OCI-LY7 (cell line): ENCODE data around the gene ALDH1A2. TPM values are rescaled to one million over a fixed set of nuclear protein-coding genes. Genes with fewer than 3 reads are reported as not detected.
"Not testable (repeated sequence)": the region's sequence is repeated elsewhere in the genome, so short reads cannot be mapped to it uniquely, and the experiment has no call there.

Experiments
- BruUV-seq: library from RNA; stranded (reverse); fragments of 400-500 nt; replicated peaks from 2 replicates; lab custom pipeline; 2021; lab: Mats Ljungman, UMichigan
- CTCF ChIA-PET: fragments of 300-600 bp; sonication (Branson Sonifier 250); formaldehyde crosslinking; loops from one replicate; lab custom pipeline; 2022; ENCODE audit warnings: antibody characterized with exemption; ENCODE audit not compliant: unreplicated experiment; lab: Charles Lee
- POLR2A ChIA-PET: fragments of 300-600 bp; sonication (Branson Sonifier 250); formaldehyde crosslinking; loops from one replicate; lab custom pipeline; 2022; ENCODE audit warnings: antibody characterized with exemption; lab: Charles Lee
- DNase-seq: peaks from one replicate; pipeline ENCODE4 v3.0.0-alpha.2; 2015; ENCODE audit warnings: low spot score
- H2AFZ ChIP-seq: fragments of 200-600 bp; sonication (generic), shearing (Covaris generic); 2 replicates; pipeline ENCODE4 v1.6.1; 2014; ENCODE audit warnings: mild to moderate bottlenecking, antibody characterized with exemption, low read length, moderate library complexity
- H3K27ac ChIP-seq: fragments of 200-600 bp; sonication (generic); 2 replicates; pipeline ENCODE4 v1.5.1; 2014; ENCODE audit warnings: mixed run types, low read depth, mild to moderate bottlenecking, moderate library complexity, low read length, inconsistent platforms; ENCODE audit not compliant: poor library complexity, severe bottlenecking
- H3K36me3 ChIP-seq: fragments of 200-600 bp; sonication (generic); 2 replicates; pipeline ENCODE4 v1.6.1; 2014; ENCODE audit warnings: mild to moderate bottlenecking, antibody characterized with exemption, low read length, moderate library complexity, mixed read lengths; ENCODE audit not compliant: insufficient read depth
- H3K4me1 ChIP-seq: fragments of 200-600 bp; sonication (generic); 2 replicates; pipeline ENCODE4 v1.5.1; 2014; ENCODE audit warnings: mild to moderate bottlenecking, low read length; ENCODE audit not compliant: insufficient read depth, poor library complexity, severe bottlenecking
- H3K4me2 ChIP-seq: fragments of 200-600 bp; sonication (generic); 2 replicates; pipeline ENCODE4 v1.6.1; 2014; ENCODE audit warnings: mild to moderate bottlenecking, low read length
- H3K4me3 ChIP-seq: fragments of 200-600 bp; sonication (generic); 2 replicates; pipeline ENCODE4 v1.5.1; 2014; ENCODE audit warnings: mild to moderate bottlenecking, low read depth, low read length; ENCODE audit not compliant: poor library complexity, severe bottlenecking
- H3K79me2 ChIP-seq: fragments of 200-600 bp; sonication (generic); 2 replicates; pipeline ENCODE4 v1.6.1; 2016; ENCODE audit warnings: low read depth, mild to moderate bottlenecking, low read length, moderate library complexity, mixed read lengths; ENCODE audit not compliant: insufficient read depth
- H3K9me2 ChIP-seq: fragments of 200-600 bp; sonication (generic); 2 replicates; pipeline ENCODE4 v1.6.1; 2016; ENCODE audit warnings: mild to moderate bottlenecking, low read length, mixed read lengths; ENCODE audit not compliant: insufficient read depth
- H3K9me3 ChIP-seq: fragments of 200-600 bp; sonication (generic); 2 replicates; pipeline ENCODE4 v1.6.1; 2014; ENCODE audit warnings: mild to moderate bottlenecking, mixed run types, low read length, mixed read lengths
- H4K20me1 ChIP-seq: fragments of 200-600 bp; sonication (generic); 2 replicates; pipeline ENCODE4 v1.6.1; 2014; ENCODE audit warnings: mild to moderate bottlenecking, antibody characterized with exemption, low read length, moderate library complexity, mixed read lengths; ENCODE audit not compliant: insufficient read depth
- CTCF ChIP-seq: fragments of 200-600 bp; sonication (generic); conservative IDR thresholded peaks from 2 replicates; pipeline ENCODE4 v1.5.1; 2014; ENCODE audit warnings: mild to moderate bottlenecking, antibody characterized with exemption, low read length, moderate library complexity, mixed read lengths
- EZH2phosphoT487 ChIP-seq: fragments of 200-600 bp; sonication (generic); IDR thresholded peaks from 2 replicates; pipeline ENCODE4 v1.6.1; 2018; ENCODE audit warnings: low read depth, borderline replicate concordance, mild to moderate bottlenecking, mixed run types, antibody characterized with exemption, low read length, moderate library complexity, mixed read lengths
- intact Hi-C: fragments of 100-400 bp; cut with micrococcal nuclease; formaldehyde crosslinking; loops from one replicate; pipeline ENCODE4 v1.10.0; 2022; ENCODE audit not compliant: unreplicated experiment
- total RNA-seq, 2 experiments: library from RNA; depleted of rRNA in 1 of 2; stranded (reverse); fragments of >200 nt in 1 of 2; shearing (Covaris generic) in 1 of 2; gene quantifications; 2 replicates each; pipeline ENCODE4 v1.2.3, GENCODE V29; 2014 to 2022

Gene ALDH1A2
- total RNA-seq, 2 experiments from 2014 or later = not detected

- CTCF ChIA-PET = no interaction called here
- H3K4me3 ChIP-seq = no peak overlapping the region
- POLR2A ChIA-PET = interaction anchor here (1.0 to 1.3 kb wide), 2 partner anchors 14 to 25 kb away, joined by 3 read pairs; no protein-coding TSS in a partner anchor
- BruUV-seq = no TSS peak
- no peak for DNase-seq
- H3K4me2 ChIP-seq = no peak overlapping the region
- H3K9me3 ChIP-seq = no peaks in the 10 kb centered on the region
- H4K20me1 ChIP-seq = no peaks in the 10 kb centered on the region
- intact Hi-C loops = no loop called here
- H2AFZ ChIP-seq = no peak overlapping the region
- H3K79me2 ChIP-seq = no peaks in the 10 kb centered on the region
- H3K27ac ChIP-seq = no peak overlapping the region
- no peaks in the 10 kb centered on the region for H3K9me2 ChIP-seq
- no peaks in the 10 kb centered on the region for H3K36me3 ChIP-seq
- TF ChIP-seq CTCF (no peak), EZH2phosphoT487 (no peak)
- no peaks in the 10 kb centered on the region for H3K4me1 ChIP-seq
These were observed 54.5 kb downstream of the ALDH1A2 start for GRCh38 chr15:58010983-58011382.

DNA sequence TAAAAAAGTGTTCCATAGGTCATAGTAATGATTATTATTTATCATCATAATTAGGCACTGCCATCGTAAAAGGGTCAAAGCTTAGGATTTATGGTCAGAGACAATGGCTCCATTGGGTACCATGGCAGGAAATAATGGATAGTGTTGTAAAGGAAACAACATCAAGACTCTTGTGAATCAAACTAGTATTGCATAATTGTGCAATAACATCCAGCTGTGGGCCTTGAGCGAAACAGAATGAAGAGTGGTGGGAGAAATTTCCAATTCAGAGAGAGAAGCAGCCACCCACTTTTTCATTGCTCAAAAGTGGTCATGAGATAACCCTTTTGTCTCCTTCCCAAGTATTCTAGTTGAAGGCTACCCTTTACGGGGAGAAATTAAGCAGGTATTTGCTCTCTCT, 61.7 kb downstream of the ALDH1A2 start:
- no peak overlapping the region for H3K4me2 ChIP-seq
- no peaks in the 10 kb centered on the region for H3K4me1 ChIP-seq
- H3K9me2 ChIP-seq = no peaks in the 10 kb centered on the region
- POLR2A ChIA-PET = no interaction called here
- BruUV-seq = no TSS peak
- no peak overlapping the region for H3K4me3 ChIP-seq
- CTCF ChIA-PET = no interaction called here
- H3K36me3 ChIP-seq = no peaks in the 10 kb centered on the region
- H4K20me1 ChIP-seq = no peaks in the 10 kb centered on the region
- H3K9me3 ChIP-seq = no peaks in the 10 kb centered on the region
- no peak for DNase-seq
- no peak overlapping the region for H2AFZ ChIP-seq
- no peak overlapping the region for H3K27ac ChIP-seq
- no peaks in the 10 kb centered on the region for H3K79me2 ChIP-seq
- intact Hi-C loops = no loop called here
- no peak for TF ChIP-seq CTCF
- no peak for TF ChIP-seq EZH2phosphoT487

DNA sequence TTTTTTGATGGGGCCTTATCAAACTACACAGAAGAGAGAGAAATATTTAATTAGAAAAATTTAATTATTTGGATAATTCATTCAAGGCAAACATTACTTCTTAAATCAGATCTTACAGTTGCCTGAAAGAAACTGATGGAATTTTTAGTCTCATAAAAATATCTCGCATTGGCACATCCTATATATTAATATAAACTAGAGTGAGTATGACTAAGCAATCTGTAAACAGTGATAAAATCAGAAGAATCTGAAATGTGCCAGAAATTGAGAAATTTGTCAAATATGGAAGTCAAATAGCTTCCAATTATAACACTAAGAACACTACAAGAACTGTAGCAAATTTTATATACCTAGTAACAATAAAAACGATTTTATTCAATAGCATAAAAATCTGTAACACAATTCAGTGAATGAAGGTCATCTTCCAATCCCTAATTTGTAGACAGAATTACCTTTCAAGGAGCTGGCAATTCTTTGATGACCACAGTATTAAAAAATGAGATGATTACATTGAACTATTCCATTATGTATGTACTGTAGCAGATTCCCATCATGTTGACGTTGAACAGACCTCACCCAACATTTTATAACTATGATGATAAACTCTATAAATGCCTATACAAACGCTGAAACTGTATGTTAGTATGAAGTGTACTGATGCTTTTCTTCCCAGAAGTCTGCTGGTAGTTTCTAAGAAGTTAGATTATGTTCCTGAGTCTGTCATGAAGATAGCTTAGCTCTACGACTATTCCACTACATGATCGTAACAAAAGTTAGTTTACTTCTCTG, 63.0 kb downstream of the ALDH1A2 start:
- no peak for DNase-seq
- Histone ChIP-seq H4K20me1 (no peaks in the 10 kb centered on the region), H3K27ac (no peak overlapping the region), H3K4me3 (no peak overlapping the region), H3K9me2 (no peaks in the 10 kb centered on the region), H3K4me1 (no peaks in the 10 kb centered on the region), H3K79me2 (no peaks in the 10 kb centered on the region), H3K9me3 (no peaks in the 10 kb centered on the region), H3K36me3 (no peaks in the 10 kb centered on the region), H3K4me2 (no peak overlapping the region), H2AFZ (no peak overlapping the region)
- ChIA-PET CTCF (no interaction called here), POLR2A (interaction anchor here (1.1 kb wide), 1 partner anchor 9 kb away, joined by 5 read pairs; no protein-coding TSS in a partner anchor)
- no TSS peak for BruUV-seq
- TF ChIP-seq CTCF (no peak), EZH2phosphoT487 (no peak)
- intact Hi-C loops = no loop called here

DNA sequence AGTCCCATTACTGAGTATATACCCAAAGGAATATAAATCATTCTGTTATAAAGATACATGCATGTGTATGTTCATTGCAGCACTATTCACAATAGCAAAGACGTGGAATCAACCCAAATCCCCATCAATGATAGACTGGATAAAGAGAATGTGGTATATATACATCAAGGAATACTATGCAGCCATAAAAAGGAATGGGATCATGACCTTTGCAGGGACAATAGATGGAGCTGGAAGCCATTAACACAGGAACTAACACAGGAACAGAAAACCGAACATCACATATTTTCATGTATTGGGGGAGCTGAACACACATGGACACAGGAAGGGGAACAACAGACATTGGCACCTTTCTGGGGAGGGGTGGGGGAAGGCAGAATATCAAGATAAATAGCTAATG, 65.8 kb downstream of the ALDH1A2 start:
- POLR2A ChIA-PET, DNase-seq, H3K27ac ChIP-seq, intact Hi-C loops, H3K4me3 ChIP-seq, H3K4me2 ChIP-seq, H3K79me2 ChIP-seq, BruUV-seq, H3K9me3 ChIP-seq, H3K9me2 ChIP-seq, H3K4me1 ChIP-seq, H4K20me1 ChIP-seq, H2AFZ ChIP-seq, CTCF ChIA-PET, H3K36me3 ChIP-seq: not testable (repeated sequence)
